Panc1 (cell line): ENCODE measurements around the gene HOXA7.

Experiments used
- POLR2AphosphoS5 ChIP-seq: IDR thresholded peaks from 2 replicates; pipeline ENCODE4 v1.6.1; 2012; ENCODE audit warnings: mild to moderate bottlenecking, low read depth, low read length, moderate library complexity
- TF ChIP-seq, protein P1 (sequence below): fragments of 450-650 bp; IDR thresholded peaks from 2 replicates; pipeline ENCODE4 v1.5.1; 2017; ENCODE audit warnings: mild to moderate bottlenecking

DNA sequence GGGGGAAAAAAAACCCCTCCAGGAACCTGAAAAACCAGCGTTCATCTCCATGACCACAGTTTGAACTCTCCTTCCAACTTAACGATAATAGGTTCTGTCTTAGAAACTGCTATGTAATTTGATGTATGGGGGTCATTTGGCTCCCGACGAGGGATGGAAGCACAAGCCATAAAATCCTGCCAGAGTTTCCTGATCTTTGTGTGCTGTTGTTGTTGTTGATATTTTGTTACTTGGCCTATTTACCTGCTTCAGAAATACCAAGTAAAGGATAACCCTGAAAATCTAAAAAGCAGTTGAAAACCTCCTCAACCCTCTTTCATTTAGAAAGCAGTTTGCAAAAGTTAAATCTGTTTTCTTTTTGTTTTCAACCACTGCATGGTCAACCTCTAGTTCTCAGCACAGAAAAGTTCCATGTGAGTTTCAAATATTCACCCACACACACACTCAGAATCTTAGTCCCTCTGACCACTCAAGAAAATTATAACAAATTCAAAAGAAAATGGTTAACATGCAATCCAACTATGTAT is 44.7 kb downstream of the HOXA7 start:
- TF ChIP-seq, protein P1, sequence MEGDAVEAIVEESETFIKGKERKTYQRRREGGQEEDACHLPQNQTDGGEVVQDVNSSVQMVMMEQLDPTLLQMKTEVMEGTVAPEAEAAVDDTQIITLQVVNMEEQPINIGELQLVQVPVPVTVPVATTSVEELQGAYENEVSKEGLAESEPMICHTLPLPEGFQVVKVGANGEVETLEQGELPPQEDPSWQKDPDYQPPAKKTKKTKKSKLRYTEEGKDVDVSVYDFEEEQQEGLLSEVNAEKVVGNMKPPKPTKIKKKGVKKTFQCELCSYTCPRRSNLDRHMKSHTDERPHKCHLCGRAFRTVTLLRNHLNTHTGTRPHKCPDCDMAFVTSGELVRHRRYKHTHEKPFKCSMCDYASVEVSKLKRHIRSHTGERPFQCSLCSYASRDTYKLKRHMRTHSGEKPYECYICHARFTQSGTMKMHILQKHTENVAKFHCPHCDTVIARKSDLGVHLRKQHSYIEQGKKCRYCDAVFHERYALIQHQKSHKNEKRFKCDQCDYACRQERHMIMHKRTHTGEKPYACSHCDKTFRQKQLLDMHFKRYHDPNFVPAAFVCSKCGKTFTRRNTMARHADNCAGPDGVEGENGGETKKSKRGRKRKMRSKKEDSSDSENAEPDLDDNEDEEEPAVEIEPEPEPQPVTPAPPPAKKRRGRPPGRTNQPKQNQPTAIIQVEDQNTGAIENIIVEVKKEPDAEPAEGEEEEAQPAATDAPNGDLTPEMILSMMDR, result no peak
- no peak for TF ChIP-seq POLR2AphosphoS5
